HG03342 (cell line): ENCODE measurements around the gene ZBTB9.
"Not testable (repeated sequence)": the region's sequence is repeated elsewhere in the genome, so short reads cannot be mapped to it uniquely, and the experiment has no call there.

Source experiments
- ATAC-seq: cut with Tn5 transposase; IDR thresholded peaks from one replicate; pipeline ENCODE4 v1.9.1; 2021; ENCODE audit warnings: mild to moderate bottlenecking, moderate library complexity; ENCODE audit not compliant: unreplicated experiment

The ZBTB9 gene

DNA sequence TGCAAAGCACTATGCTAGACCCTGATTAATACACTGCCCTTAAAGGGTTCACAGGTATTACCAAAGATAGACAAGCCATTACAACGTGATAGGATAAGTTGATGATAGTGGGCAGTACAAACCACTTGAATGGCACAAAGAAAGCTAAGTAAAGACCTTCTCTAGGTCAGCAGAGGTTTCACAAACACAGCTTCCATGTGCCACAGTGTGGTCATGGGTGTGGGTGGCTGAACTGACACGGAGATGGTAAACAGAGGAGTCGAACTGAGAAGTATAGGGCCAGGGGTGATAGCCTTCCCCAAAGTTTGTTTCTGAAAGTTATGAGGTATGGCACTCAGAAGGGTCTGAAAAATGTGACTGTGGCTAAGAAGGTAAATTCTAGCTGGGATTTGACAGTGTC, 4.3 kb downstream of the ZBTB9 start:
- ATAC-seq, result no peak

DNA sequence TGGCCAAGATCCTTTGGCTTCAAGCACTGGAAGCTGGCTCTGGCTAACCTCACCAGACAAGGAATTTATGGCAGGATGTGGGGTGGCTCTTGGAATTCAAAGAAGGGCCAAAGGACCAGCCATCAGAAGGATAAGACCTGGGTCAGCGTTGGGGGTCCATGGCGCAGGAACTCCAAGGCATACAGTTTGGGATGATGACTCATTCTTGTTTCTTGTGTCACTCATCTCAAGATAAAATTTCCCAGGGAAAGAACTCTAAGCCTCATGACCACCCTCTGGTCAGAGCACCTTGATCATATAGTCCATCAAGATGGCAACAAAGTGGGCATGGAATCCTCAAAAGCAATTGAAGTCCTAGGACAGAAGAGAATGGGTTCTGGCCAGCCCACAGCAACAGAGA, 4.8 kb downstream of the ZBTB9 start:
- no peak for ATAC-seq

DNA sequence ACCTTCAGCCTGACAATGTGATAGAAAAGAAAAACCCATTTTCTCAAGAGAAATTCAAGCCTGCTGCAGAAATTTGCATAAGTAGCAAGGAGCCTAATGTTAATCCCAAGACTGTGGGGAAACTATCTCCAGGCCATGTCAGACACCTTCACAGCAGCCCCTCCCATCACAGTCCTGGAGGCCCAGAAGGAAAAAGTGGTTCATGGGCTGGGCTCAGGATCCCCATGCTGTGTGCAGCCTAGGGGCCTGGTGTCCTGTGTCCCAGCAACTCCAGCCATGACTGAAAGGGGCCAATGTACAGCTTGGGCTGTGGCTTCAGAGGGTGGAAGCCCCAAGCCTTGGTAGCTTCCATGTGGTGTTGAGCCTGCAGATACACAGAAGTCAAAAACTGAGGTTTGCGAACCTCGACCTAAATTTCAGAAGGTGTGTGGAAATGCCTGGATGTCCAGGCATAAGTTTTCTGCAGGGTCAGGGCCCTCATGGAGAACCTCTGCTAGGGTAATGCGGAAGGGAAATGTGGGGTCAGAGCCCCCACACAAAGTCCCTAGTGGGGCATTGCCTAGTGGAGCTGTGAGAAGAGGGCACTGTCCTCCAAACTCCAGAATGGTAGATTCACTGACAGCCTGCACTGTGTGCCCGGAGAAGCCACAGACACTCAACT, 11.8 kb downstream of the ZBTB9 start:
- no peak for ATAC-seq

DNA sequence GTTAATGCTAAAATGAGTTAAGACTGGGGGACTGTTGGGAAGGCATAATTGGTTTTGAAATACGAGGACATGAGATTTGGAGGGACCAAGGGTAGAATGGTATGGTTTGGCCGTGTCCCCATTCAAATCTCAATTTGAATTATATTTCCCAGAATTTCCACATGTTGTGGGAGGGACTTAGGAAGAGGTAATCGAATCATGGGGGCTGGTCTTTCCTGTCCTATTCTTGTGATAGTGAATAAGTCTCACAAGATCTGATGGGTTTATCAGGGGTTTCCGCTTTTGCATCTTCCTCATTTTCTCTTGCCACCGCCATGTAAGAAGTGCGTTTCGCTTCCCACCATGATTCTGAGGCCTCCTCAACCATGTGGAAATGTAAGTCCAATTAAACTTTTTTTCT, 12.7 kb downstream of the ZBTB9 start:
- ATAC-seq, result no peak

DNA sequence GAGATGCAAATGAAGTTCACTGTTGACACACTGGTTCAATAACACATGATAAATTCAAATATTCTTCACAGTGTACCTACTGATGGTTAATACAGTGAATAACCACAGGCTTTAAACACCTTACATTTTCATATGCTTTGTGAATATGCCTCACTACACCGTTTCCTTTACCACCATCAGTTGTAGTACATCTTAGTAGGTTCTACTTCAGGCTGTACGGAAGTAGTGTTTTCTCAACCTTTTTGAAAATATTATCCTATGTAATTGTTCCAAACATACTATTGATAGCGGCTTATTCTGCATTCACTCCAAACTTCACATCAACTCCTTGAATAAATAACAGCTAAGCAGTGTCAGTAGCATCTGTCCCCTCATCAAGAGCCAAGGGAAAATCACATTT, 15.3 kb downstream of the ZBTB9 start:
- no peak for ATAC-seq

DNA sequence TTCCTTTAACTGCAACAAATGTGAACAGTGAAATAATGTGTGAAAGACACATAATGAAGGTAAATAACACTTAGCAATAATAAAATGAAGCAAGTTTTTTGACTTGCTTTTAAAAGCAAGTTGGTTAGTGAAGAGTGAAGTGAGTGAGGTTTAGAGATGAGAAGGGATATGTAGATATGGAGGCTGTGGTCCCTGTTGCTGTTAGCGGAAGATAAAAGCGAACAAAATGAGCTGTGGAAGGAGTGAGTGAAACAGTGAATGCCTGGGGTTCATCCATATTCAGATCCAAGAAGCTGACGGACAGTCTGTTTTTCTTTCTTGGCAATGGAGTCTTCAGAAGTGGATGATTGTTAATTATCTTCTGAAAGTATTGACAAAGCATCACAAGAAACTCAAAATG, 23.5 kb downstream of the ZBTB9 start:
- ATAC-seq, result no peak

DNA sequence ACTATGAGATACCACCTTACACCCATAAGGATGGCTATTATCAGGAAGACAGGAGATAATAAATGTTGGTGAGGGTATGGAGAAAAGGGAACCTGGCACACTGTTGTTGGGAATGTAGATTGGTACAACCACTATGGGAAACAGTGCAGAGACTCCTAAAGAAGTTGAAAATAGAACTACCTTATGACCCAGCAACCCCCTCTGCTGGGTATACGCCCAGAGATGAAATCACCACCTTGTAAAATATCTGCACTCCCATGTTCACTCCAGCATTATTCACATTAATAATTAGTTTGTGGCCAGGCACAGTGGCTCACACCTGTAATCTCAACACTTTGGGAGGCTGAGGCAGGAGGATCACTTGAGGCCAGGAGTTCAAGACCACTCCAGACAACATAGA, 26.8 kb downstream of the ZBTB9 start:
- no peak for ATAC-seq

DNA sequence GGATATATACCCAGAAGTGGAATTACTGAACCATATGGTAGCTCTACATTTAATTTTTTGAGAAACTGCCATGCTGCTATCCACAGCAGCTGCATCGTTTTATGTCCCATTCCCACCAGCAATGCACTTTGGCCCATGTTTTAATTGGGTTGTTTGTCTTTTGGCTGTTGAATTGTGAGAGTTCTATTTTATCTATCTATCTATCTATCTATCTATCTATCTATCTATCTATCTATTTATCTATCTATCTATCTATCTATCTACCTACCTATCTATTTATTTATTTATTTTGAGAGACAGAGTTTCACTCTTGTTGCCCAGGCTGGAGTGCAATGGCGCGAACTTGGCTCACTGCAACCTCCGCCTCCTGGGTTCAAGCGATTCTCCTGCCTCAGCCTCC, 28.2 kb downstream of the ZBTB9 start:
- ATAC-seq, result not testable (repeated sequence)

DNA sequence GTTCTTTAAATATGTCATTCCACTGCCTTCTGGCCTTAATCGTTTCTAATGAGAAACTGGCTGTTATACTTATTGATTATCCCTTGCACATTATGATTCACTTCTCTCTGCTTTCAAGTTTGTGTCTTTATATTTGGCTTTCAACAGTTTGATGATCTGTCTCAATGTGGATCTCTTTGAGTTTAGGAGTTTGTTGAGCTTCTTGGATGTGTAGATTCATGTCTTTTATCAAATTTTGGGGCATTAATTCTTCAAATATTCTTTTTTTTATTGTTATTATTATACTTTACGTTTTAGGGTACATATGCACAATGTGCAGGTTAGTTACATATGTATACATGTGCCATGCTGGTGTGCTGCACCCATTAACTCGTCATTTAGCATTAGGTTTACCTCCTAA, 29.3 kb downstream of the ZBTB9 start:
- no peak for ATAC-seq

DNA sequence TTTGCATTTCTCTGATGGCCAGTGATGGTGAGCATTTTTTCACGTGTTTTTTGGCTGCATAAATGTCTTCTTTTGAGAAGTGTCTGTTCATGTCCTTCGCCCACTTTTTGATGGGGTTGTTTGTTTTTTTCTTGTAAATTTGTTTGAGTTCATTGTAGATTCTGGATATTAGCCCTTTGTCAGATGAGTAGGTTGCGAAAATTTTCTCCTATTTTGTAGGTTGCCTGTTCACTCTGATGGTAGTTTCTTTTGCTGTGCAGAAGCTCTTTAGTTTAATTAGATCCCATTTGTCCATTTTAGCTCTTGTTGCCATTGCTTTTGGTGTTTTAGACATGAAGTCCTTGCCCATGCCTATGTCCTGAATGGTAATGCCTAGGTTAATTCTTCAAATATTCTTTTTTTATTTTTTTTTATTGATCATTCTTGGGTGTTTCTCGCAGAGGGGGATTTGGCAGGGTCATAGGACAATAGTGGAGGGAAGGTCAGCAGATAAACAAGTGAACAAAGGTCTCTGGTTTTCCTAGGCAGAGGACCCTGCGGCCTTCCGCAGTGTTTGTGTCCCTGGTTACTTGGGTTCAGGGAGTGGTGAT, 30.4 kb downstream of the ZBTB9 start:
- ATAC-seq, result not testable (repeated sequence)

DNA sequence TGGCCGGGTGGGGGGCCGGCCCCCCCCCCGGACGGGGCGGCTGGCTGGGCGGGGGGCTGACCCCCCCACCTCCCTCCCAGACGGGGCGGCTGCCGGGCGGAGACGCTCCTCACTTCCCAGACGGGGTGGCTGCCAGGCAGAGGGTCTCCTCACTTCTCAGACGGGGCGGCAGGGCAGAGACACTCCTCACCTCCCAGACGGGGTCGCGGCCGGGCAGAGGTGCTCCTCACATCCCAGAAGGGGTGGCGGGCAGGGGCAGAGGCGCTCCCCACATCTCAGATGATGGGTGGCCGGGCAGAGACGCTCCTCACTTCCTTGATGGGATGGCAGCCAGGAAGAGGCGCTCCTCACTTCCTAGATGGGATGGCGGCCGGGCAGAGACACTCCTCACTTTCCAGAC, 31.3 kb downstream of the ZBTB9 start:
- not testable (repeated sequence) for ATAC-seq

DNA sequence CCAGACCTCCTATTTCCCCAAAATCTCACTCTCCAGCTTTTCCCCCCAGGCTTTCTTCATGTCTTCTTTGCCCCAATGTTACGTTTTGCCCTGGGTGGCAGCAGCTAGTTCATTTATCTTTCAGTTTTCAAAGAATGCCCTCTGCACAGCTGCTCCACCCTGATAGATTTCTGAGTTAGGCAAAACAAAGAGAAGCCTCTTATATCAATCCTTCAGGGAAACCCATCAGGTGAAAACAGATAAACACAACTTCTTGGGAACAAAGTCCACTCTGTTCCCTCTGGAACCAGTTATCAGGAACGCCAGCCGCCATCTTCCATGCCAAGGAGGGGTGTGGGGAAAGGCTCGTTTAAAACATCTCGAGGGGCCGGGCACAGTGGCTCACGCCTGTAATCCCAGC, 34.0 kb downstream of the ZBTB9 start:
- no peak for ATAC-seq

DNA sequence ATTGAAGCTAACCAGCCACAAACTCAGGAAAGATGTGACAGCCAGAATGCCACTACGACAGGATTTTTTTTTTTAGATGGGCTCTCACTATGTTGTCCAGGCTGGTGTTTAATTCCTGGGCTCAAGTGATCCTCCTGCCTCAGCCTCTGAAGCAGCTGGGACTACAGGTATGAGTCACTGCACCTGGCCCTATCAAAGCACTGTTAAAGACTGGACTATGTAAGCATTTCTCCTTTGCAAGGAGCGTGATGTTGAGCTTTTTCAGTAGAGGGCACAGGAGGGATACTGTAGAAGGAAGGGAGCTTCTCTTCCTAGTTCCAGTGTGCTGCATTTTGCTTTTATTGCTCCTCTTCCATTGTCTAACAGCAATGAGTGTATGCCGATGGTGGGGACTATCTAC, 35.8 kb downstream of the ZBTB9 start:
- ATAC-seq, result no peak

DNA sequence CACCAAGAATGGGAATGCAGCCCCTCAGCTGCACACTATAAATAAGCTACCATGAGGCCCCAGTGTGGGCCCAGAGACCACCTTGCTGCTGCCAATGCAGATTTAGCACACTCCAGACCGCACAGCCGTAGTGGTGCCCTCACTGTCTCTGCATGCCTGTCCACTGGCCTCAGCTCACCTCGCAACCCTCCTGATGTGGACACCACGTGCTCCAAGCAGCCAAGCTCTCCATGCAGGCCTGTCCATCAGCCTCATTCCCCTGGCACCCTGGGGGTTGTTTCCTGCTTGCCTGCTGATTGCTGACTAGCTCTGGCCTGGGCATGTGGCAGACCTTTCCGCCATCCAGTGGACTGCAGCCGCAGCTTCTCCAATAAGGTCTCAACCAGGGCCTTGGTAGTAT, 36.2 kb downstream of the ZBTB9 start:
- no peak for ATAC-seq

DNA sequence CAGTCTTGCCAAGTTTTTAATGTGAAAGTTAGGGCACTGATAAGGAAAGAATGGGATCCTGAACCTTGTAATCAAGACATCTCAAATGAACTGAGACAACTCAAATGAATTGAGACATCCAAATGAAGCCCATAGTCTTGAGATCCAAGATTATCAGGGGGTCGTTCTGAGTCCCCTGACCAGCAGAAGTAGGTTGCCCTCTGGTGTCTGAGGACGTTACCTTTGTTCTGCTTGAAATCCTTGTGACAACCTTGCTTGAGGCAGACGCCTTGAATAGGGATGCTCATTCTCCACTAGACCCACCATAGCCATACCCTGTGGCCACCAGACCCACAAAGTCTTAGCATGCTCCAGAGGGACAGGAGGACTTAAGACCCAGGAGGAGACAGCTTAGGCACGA, 37.7 kb downstream of the ZBTB9 start:
- ATAC-seq, result no peak

DNA sequence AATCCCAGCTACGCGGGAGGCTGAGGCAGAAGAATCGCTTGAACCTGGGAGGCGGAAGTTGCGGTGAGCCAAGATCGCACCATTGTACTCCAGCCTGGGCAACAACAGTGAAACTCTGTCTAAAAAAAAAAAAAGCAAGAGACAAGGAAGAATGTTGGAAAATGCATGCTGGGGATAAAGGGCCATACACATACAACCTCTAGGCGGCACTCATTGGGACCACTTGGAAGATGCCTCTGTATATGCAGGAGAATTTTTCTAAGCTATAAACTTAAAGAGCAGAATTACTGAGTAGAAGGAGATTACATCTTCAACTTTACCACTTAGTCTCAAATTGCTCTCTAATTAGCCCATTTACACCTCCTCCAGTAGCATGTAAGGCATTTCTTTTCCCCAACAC, 42.8 kb downstream of the ZBTB9 start:
- no peak for ATAC-seq

DNA sequence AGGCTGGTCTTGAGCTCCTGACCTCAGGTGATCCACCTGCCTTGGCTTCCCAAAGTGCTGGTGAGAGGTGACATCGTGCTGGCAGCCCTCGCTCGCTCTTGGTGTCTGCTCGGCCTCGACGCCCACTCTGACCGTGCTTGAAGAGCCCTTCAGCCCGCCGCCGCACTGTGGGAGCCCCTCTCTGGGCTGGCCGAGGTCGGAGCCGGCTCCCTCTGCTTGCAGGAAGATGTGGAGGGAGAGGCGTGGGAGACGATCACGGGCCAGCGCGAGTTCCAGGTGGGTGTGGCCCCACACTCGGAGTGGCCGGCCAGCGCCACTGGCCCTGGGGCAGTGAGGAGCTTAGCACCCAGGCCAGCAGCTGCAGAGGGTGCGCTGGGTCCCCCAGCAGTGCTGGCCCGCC, 48.1 kb downstream of the ZBTB9 start:
- no peak for ATAC-seq

DNA sequence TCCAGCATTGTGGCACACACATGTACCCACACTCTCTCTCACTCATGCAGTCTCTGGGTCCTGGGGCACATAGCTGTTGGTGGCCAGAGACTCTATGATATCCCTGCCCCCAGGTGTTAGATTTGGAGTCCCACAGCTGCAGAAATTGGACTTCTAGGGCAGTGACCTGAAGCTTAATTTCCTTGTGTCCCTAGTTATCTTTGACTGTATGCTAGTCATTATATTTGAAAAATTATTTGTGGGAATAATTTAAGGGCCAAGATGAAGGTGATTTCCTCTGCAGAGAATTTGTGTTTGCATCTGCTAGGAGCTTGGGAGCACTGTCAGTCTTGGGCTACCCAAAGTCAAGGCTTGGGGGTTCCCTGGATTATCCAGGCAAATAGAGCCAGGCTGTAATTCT, 50.1 kb downstream of the ZBTB9 start:
- no peak for ATAC-seq

DNA sequence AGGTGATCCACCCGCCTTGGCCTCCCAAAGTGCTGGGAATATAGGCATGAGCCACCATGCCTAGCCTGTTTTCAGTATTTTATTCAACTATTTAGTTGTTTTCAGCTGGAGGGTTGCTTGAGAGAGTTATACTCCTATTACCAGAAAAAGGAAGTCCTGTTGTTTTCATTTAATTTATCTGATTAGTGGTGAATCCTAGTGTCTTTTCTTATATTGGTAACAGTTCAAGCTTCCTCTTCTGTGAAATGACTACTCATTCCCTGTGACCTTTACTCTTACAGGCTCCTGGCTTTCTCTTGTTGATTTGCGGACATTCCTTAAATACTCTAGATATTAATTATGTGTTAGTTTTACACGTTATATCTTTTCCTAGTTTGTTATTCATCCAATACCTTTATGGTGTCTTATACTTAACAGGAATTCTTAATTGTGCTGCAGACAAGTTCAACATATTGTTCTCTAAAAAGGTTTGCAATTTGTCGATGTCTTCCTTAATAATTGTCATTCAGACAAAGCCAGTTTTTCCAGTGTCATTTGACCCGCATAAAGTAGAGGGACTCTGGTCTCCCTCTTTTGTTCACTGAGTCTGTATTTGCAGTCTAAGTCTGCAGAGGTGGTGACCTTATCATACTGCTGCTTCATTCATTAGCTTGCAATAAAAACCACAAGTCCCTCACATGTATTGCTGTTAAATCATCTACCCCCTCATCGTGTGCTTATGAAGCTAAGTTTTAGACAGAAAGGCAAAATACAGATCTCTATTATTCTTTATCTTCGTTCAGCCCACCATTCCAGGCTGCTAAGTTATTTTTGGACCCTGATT, 51.4 kb downstream of the ZBTB9 start:
- no peak for ATAC-seq
